Parathyroid adenoma (tissue), 2 donors: ENCODE data around the gene PLEKHM3.

Experiments
- H2AFZ ChIP-seq: fragments of 300-600 bp; sonication (generic); one replicate; pipeline ENCODE4 v1.7.0; 2017; ENCODE audit warnings: antibody characterized with exemption, mild to moderate bottlenecking
- H3K27ac ChIP-seq: fragments of 300-600 bp; sonication (generic); one replicate; pipeline ENCODE4 v1.7.0; 2017
- H3K27me3 ChIP-seq: fragments of 300-600 bp; sonication (generic); one replicate; pipeline ENCODE4 v1.7.0; 2017; ENCODE audit warnings: low read length; ENCODE audit not compliant: control insufficient read depth, insufficient read depth
- H3K36me3 ChIP-seq: fragments of 300-600 bp; sonication (generic); one replicate; pipeline ENCODE4 v1.7.0; 2017; ENCODE audit warnings: low read length; ENCODE audit not compliant: control insufficient read depth, insufficient read depth
- H3K4me1 ChIP-seq: fragments of 300-600 bp; sonication (generic); one replicate; pipeline ENCODE4 v1.7.0; 2017; ENCODE audit warnings: control low read depth
- H3K4me2 ChIP-seq: fragments of 300-600 bp; sonication (generic); one replicate; pipeline ENCODE4 v1.7.0; 2017; ENCODE audit warnings: low read length
- H3K4me3 ChIP-seq: fragments of 300-600 bp; sonication (generic); one replicate; pipeline ENCODE4 v1.7.0; 2017; ENCODE audit warnings: low read depth, low read length
- H3K79me2 ChIP-seq: fragments of 300-600 bp; sonication (generic); one replicate; pipeline ENCODE4 v1.7.0; 2017; ENCODE audit warnings: control low read depth
- H3K9ac ChIP-seq: fragments of 300-600 bp; sonication (generic); one replicate; pipeline ENCODE4 v1.7.0; 2017; ENCODE audit warnings: mild to moderate bottlenecking
- H3K9me3 ChIP-seq: fragments of 300-600 bp; sonication (generic); one replicate; pipeline ENCODE4 v1.7.0; 2017; ENCODE audit warnings: low read length; ENCODE audit not compliant: control insufficient read depth
- TF ChIP-seq, protein P1 (sequence below): fragments of 300-600 bp; sonication (generic); IDR thresholded peaks from one replicate; pipeline ENCODE4 v1.7.0; 2017; ENCODE audit warnings: antibody characterized with exemption, mild to moderate bottlenecking
- donor health status: primary hyperparathyroidism.

PLEKHM3 gene

DNA sequence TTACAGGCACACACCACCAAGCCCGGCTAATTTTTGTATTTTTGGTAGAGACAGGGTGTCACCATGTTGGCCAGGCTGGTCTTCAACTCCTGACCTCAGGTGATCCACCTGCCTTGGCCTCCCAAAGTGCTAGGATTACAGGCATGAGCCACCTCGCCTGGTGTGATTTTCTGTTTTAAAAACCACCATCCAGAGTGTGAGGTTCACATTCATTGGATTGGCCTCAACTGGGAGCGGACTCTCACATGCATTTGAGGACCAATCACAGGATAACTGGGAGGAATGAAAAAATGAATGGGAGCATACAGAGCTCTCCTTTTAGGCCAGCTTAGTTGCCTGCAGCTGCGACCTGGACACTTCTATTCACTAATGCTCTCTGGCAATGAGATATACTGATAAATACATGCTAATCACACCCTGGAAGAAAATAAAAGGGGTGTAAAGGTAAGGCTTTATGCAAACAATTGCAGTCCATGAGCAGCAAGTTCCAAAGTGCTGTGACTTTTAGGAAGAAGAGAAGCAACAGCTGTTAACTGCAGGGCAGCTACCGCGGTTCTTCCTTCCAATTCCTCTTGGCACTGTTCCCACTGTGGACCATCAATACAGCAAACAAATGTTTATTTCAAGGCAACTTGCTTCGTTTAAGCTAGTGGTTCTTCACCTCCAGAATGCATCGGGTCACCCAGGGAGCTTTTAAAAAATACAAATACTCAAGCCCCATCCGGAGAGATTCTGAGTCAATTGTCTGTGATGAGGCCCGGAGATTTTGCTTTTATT lies 206.1 kb downstream of the PLEKHM3 start:
- H3K27me3 ChIP-seq, result no peaks in the 10 kb centered on the region
- no peaks in the 10 kb centered on the region for H3K36me3 ChIP-seq
- no peak overlapping the region for H3K4me2 ChIP-seq
- no peak overlapping the region for H3K4me3 ChIP-seq
- H3K27ac ChIP-seq, result no peak overlapping the region
- no peak overlapping the region for H3K9ac ChIP-seq
- TF ChIP-seq, protein P1, sequence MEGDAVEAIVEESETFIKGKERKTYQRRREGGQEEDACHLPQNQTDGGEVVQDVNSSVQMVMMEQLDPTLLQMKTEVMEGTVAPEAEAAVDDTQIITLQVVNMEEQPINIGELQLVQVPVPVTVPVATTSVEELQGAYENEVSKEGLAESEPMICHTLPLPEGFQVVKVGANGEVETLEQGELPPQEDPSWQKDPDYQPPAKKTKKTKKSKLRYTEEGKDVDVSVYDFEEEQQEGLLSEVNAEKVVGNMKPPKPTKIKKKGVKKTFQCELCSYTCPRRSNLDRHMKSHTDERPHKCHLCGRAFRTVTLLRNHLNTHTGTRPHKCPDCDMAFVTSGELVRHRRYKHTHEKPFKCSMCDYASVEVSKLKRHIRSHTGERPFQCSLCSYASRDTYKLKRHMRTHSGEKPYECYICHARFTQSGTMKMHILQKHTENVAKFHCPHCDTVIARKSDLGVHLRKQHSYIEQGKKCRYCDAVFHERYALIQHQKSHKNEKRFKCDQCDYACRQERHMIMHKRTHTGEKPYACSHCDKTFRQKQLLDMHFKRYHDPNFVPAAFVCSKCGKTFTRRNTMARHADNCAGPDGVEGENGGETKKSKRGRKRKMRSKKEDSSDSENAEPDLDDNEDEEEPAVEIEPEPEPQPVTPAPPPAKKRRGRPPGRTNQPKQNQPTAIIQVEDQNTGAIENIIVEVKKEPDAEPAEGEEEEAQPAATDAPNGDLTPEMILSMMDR, result no peak
- H3K79me2 ChIP-seq, result no peaks in the 10 kb centered on the region
- no peaks in the 10 kb centered on the region for H3K4me1 ChIP-seq
- no peaks in the 10 kb centered on the region for H3K9me3 ChIP-seq
- no peak overlapping the region for H2AFZ ChIP-seq

DNA sequence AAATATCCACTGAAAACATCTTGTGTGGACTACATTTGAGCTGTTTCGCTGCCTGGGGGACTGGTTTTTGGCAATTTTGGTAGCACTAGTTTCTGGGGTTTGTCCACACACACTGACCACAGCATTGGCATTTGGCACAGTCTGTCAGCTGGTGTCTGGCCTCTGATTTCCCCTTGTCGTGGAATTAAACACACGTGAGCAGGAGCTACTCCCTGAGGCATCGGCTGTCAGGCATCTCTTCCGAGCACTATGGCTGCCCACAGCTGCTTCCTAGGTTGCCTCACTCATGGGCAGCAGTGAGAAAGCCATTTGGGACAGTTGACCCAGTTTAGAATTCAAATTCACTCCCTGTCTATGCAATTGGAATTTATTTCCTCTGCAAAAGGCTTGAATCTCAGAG lies 208.8 kb downstream of the PLEKHM3 start:
- Histone ChIP-seq H3K9me3 (no peaks in the 10 kb centered on the region), H3K27me3 (no peaks in the 10 kb centered on the region), H3K9ac (no peak overlapping the region), H3K4me3 (no peak overlapping the region), H3K36me3 (no peaks in the 10 kb centered on the region), H3K4me1 (no peaks in the 10 kb centered on the region), H3K27ac (no peak overlapping the region), H3K4me2 (no peak overlapping the region), H3K79me2 (no peaks in the 10 kb centered on the region), H2AFZ (no peak overlapping the region)
- TF ChIP-seq, protein P1, result no peak

DNA sequence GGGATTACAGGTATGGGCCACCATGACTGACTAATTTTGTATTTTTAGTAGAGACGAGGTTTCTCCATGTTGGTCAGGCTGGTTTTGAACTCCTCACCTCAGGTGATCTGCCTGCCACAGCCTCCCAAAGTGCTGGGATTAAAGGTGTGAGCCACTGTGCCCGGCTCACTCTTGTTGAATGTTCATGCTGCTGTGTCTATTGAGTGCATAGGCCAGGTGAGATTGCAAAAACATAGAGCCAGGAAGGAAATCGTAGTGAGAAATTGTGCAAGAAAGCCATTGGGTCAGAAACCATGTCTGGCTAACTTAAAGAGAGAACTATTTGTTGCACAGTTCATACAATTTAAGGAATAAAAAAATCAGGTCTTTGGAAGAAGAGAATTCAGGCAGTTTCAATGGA lies 210.1 kb downstream of the PLEKHM3 start:
- Histone ChIP-seq H3K27me3 (no peaks in the 10 kb centered on the region), H3K27ac (no peak overlapping the region), H2AFZ (no peak overlapping the region), H3K79me2 (no peaks in the 10 kb centered on the region), H3K36me3 (no peaks in the 10 kb centered on the region), H3K9ac (no peak overlapping the region), H3K9me3 (no peaks in the 10 kb centered on the region), H3K4me2 (no peak overlapping the region), H3K4me1 (no peaks in the 10 kb centered on the region), H3K4me3 (no peak overlapping the region)
- TF ChIP-seq, protein P1, result no peak

DNA sequence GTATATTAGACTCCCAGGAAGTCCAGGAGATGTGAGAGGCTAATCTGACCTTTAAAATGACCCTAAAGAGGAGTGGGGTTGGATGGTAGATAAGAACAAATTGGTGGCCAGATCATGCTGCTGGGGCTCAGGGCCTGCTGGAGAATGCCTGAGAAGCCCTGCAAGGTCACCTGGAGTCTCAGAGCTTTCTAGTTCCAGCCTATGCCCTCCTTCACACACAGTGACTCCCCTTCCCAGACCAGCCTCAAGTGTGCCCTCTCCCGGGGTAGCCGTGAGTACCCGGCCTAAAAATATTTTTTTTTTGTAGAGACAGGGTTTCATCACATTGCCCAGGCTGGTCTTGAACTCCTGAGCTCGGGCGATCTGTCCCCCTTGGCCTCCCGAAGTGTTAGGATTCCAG lies 211.4 kb downstream of the PLEKHM3 start:
- no peaks in the 10 kb centered on the region for H3K4me1 ChIP-seq
- H3K4me3 ChIP-seq, result no peak overlapping the region
- H3K9me3 ChIP-seq, result no peaks in the 10 kb centered on the region
- no peak overlapping the region for H3K9ac ChIP-seq
- H3K79me2 ChIP-seq, result no peaks in the 10 kb centered on the region
- no peak overlapping the region for H2AFZ ChIP-seq
- TF ChIP-seq, protein P1, result no peak
- H3K27me3 ChIP-seq, result no peaks in the 10 kb centered on the region
- no peaks in the 10 kb centered on the region for H3K36me3 ChIP-seq
- no peak overlapping the region for H3K4me2 ChIP-seq
- no peak overlapping the region for H3K27ac ChIP-seq
